HEK293 (cell line): ENCODE results near the gene TPSD1.

Experiments used
- CTCF ChIA-PET: fragments of 350-600 bp; formaldehyde crosslinking; extraction: SDS; loops from one replicate; lab custom pipeline; 2021; ENCODE audit warnings: antibody characterized with exemption; lab: Yijun Ruan, JAX
- POLR2A ChIA-PET: fragments of 300-600 bp; formaldehyde crosslinking; extraction: SDS; loops from one replicate; lab custom pipeline; 2020; ENCODE audit warnings: antibody characterized with exemption, inconsistent platforms; lab: Yijun Ruan, JAX
- H3K27ac ChIP-seq: fragments of 200-500 bp; sonication (Bioruptor generic); 2 replicates; pipeline ENCODE4 v1.5.1; 2014; ENCODE audit warnings: low read depth, low read length, control low read depth, inconsistent platforms; ENCODE audit errors: extremely low read depth
- H3K36me3 ChIP-seq, 2 experiments: fragments of 200-500 bp in 1 of 2; sonication (Bioruptor generic) in 1 of 2; 1 replicate in 1 of 2; 2 replicates in 1 of 2; pipeline ENCODE4 v1.5.1; 2014 to 2017; ENCODE audit warnings: inconsistent platforms in 2 of 2, low read length in 2 of 2; ENCODE audit not compliant: control insufficient read depth in 2 of 2, insufficient read depth in 1 of 2
- H3K4me1 ChIP-seq: fragments of 200-500 bp; sonication (Bioruptor generic); 2 replicates; pipeline ENCODE4 v1.5.1; 2014; ENCODE audit warnings: mild to moderate bottlenecking, low read length, inconsistent platforms; ENCODE audit not compliant: control insufficient read depth, insufficient read depth
- H3K4me3 ChIP-seq: 2 replicates; pipeline ENCODE4 v1.5.1; 2011; ENCODE audit warnings: low read depth, mild to moderate bottlenecking, control low read depth, low read length, moderate library complexity
- H3K9me3 ChIP-seq: fragments of 200-500 bp; sonication (Bioruptor generic); 2 replicates; pipeline ENCODE4 v1.5.1; 2014; ENCODE audit warnings: low read depth, low read length, inconsistent platforms; ENCODE audit not compliant: control insufficient read depth, insufficient read depth
- ATF2 ChIP-seq: fragments of 450-650 bp; formaldehyde crosslinking; IDR thresholded peaks from 2 replicates; pipeline ENCODE4 v1.5.1; 2016; ENCODE audit warnings: missing biosample characterization, missing genetic modification characterization, low read depth
- BCL6B ChIP-seq: fragments of 450-650 bp; formaldehyde crosslinking; IDR thresholded peaks from 2 replicates; pipeline ENCODE4 v1.5.1; 2017; ENCODE audit warnings: missing biosample characterization, missing genetic modification characterization
- IKZF3 ChIP-seq: fragments of 450-650 bp; IDR thresholded peaks from 2 replicates; pipeline ENCODE4 v1.5.0; 2018; ENCODE audit warnings: missing biosample characterization, mild to moderate bottlenecking, missing genetic modification characterization, moderate library complexity
- KLF17 ChIP-seq: fragments of 450-650 bp; formaldehyde crosslinking; IDR thresholded peaks from 2 replicates; pipeline ENCODE4 v1.5.1; 2016; ENCODE audit warnings: missing biosample characterization, missing genetic modification characterization
- OVOL3 ChIP-seq: fragments of 450-650 bp; formaldehyde crosslinking; IDR thresholded peaks from 2 replicates; pipeline ENCODE4 v1.5.1; 2016; ENCODE audit warnings: missing biosample characterization, missing genetic modification characterization
- PATZ1 ChIP-seq: fragments of 450-650 bp; formaldehyde crosslinking; IDR thresholded peaks from 2 replicates; pipeline ENCODE4 v1.5.1; 2016; ENCODE audit warnings: missing biosample characterization, missing genetic modification characterization
- TSHZ1 ChIP-seq: fragments of 450-650 bp; formaldehyde crosslinking; IDR thresholded peaks from 2 replicates; pipeline ENCODE4 v1.5.1; 2016; ENCODE audit warnings: missing biosample characterization, missing genetic modification characterization, borderline replicate concordance
- ZBTB10 ChIP-seq: fragments of 450-650 bp; formaldehyde crosslinking; IDR thresholded peaks from 2 replicates; pipeline ENCODE4 v1.5.1; 2016; ENCODE audit warnings: missing biosample characterization, missing genetic modification characterization
- ZFHX2 ChIP-seq: fragments of 450-650 bp; formaldehyde crosslinking; conservative IDR thresholded peaks from 2 replicates; pipeline ENCODE4 v1.5.1; 2016; ENCODE audit warnings: missing biosample characterization, missing genetic modification characterization
- ZNF112 ChIP-seq: fragments of 450-650 bp; formaldehyde crosslinking; IDR thresholded peaks from 2 replicates; pipeline ENCODE4 v1.5.0; 2017; ENCODE audit warnings: missing biosample characterization, missing genetic modification characterization
- ZNF148 ChIP-seq: fragments of 450-650 bp; formaldehyde crosslinking; IDR thresholded peaks from 2 replicates; pipeline ENCODE4 v1.5.0; 2017; ENCODE audit warnings: missing biosample characterization, missing genetic modification characterization, borderline replicate concordance
- ZNF169 ChIP-seq: fragments of 450-650 bp; formaldehyde crosslinking; IDR thresholded peaks from 2 replicates; pipeline ENCODE4 v1.5.1; 2016; ENCODE audit warnings: missing biosample characterization, missing genetic modification characterization
- ZNF274 ChIP-seq, 2 experiments: fragments of 200-500 bp in 1 of 2; fragments of 450-650 bp in 1 of 2; sonication (Bioruptor generic) in 1 of 2; formaldehyde crosslinking in 1 of 2; IDR thresholded peaks; 2 replicates each; pipeline versions ENCODE4 v1.5.1 to v1.6.1; 2014 to 2016; ENCODE audit warnings: borderline replicate concordance in 1 of 2, inconsistent platforms in 1 of 2, low read length in 1 of 2, missing biosample characterization in 1 of 2, missing genetic modification characterization in 1 of 2
- ZNF366 ChIP-seq: fragments of 450-650 bp; formaldehyde crosslinking; conservative IDR thresholded peaks from 2 replicates; pipeline ENCODE4 v1.5.1; 2016; ENCODE audit warnings: missing biosample characterization, missing genetic modification characterization
- ZNF548 ChIP-seq: fragments of 450-650 bp; formaldehyde crosslinking; IDR thresholded peaks from 2 replicates; pipeline ENCODE4 v1.5.1; 2016; ENCODE audit warnings: missing biosample characterization, missing genetic modification characterization
- ZNF580 ChIP-seq: fragments of 450-650 bp; formaldehyde crosslinking; IDR thresholded peaks from 2 replicates; pipeline ENCODE4 v1.5.1; 2016; ENCODE audit warnings: missing biosample characterization, missing genetic modification characterization
- ZNF660 ChIP-seq: fragments of 450-650 bp; IDR thresholded peaks from 2 replicates; pipeline ENCODE4 v1.5.1; 2018; ENCODE audit warnings: missing biosample characterization, mild to moderate bottlenecking, missing genetic modification characterization

The TPSD1 gene

GRCh38 chr16:1308036-1308976, 52.4 kb downstream of the TPSD1 start:
- ChIA-PET POLR2A (interaction anchor here (1.0 to 1.6 kb wide), 4 partner anchors 7 to 34 kb away, joined by 3 to 10 read pairs (median 3); no protein-coding TSS in a partner anchor), CTCF (no interaction called here)
- Histone ChIP-seq H3K4me3 (peak overlapping the region; percentile 81), H3K27ac (no peak overlapping the region; the same call in 1 of the 2 replicates), H3K9me3 (no peaks in the 10 kb centered on the region), H3K36me3 (peaks cover 0 to 24% of the 10 kb centered on the region in 2 experiments; a peak in 1 of 3 replicates), H3K4me1 (peaks cover 8% of the 10 kb centered on the region)
- TF ChIP-seq KLF17 (tag by site-specific recombination) (peak; percentile 35), TSHZ1 (tag by site-specific recombination) (peak; percentile 29; the same call in 1 of the 2 replicates), ZNF274 (IDR thresholded peaks at IDR 0.05; ENCODE audit: low read length) (no peak), ZNF274 (tag by site-specific recombination; IDR thresholded peaks at IDR 0.05; ENCODE audit: borderline replicate concordance) (no peak), BCL6B (tag by site-specific recombination) (no peak), IKZF3 (tag by site-specific recombination) (peak; percentile 34; the same call in 1 of the 2 replicates), OVOL3 (tag by site-specific recombination) (no peak), ZBTB10 (tag by site-specific recombination) (no peak), ZNF148 (tag by site-specific recombination) (no peak), ZNF660 (tag by site-specific recombination) (no peak), ATF2 (tag by site-specific recombination) (no peak), ZNF548 (tag by site-specific recombination) (no peak), ZNF169 (no peak), ZNF580 (peak; percentile 92), ZFHX2 (tag by site-specific recombination) (no peak), PATZ1 (tag by site-specific recombination) (peak; percentile 66; the same call in 1 of the 2 replicates), ZNF366 (tag by site-specific recombination) (peak; percentile 98), ZNF112 (tag by site-specific recombination) (no peak)
